GM13976 (cell line): Measurements from ENCODE around the gene TRAPPC1.

Experiments
- DNase-seq: peaks from one replicate; pipeline ENCODE4 v3.0.0; 2012; ENCODE audit warnings: low spot score
- CTCF ChIP-seq: IDR thresholded peaks from 2 replicates; pipeline ENCODE4 v1.5.1; 2012; ENCODE audit warnings: borderline replicate concordance, mild to moderate bottlenecking; ENCODE audit not compliant: insufficient read depth; ENCODE audit errors: extremely low read depth, missing control alignments, control extremely low read depth
- in situ Hi-C: fragments of 300-500 bp; cut with MboI; formaldehyde crosslinking; loops from one replicate; pipeline ENCODE4 v1.12.0; 2022; ENCODE audit warnings: low sequenced_read_pairs, mixed read lengths, inconsistent platforms; ENCODE audit not compliant: unreplicated experiment

Gene TRAPPC1

GRCh38 chr17:7886227-7887037, 45.3 kb downstream of the TRAPPC1 start:
- peak; percentile 54 for DNase-seq
- in situ Hi-C loops: no loop called here
- TF ChIP-seq CTCF: no peak

DNA sequence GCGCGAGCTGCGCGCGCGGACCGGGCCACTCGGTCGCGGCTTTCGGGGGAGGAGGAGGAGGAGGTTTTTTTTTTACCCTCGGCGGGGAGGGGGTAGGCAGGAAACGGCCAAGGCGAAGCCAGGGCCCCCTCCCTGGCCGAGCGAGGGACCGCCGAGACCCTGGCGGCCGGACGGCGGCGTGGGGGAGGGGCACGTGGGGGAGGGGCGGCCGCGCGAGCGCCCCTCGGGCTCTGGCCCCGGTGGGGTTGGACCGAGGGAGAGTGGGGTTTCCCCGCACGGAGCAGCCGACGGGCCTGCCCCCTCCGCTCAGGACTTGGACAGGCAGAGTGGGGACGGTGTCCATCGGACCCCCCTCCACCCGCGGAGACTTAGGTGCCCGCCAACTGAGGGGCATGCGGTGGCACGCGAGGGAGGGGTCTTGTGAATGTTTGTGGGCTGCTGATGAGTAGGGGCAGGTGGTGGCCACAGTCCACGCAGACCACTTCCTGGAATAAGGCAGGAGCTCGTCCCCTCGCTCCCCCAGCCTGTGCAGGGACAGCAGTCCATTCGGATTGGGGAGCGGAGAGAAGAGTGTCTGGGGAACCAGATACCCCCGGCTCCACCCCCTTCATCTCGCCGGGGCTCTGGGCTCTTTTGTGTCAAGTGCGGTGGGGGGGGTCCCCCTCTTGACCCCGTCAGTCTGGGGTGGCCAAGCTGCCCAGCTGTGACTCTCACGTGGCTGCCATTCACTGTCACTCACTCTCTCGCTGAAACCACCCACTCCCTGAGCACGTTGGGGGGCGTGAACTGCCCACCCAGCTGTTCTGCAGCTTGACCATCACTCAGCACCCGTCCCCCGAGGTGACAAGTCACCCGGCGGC, 46.1 kb downstream of the TRAPPC1 start:
- DNase-seq: peak; percentile 79
- in situ Hi-C loops: no loop called here
- peak; percentile 11 for TF ChIP-seq CTCF

- DNase-seq: peak; percentile 44
- in situ Hi-C loops: no loop called here
- no peak for TF ChIP-seq CTCF
These were observed 47.0 kb downstream of the TRAPPC1 start for GRCh38 chr17:7884581-7885366.

DNA sequence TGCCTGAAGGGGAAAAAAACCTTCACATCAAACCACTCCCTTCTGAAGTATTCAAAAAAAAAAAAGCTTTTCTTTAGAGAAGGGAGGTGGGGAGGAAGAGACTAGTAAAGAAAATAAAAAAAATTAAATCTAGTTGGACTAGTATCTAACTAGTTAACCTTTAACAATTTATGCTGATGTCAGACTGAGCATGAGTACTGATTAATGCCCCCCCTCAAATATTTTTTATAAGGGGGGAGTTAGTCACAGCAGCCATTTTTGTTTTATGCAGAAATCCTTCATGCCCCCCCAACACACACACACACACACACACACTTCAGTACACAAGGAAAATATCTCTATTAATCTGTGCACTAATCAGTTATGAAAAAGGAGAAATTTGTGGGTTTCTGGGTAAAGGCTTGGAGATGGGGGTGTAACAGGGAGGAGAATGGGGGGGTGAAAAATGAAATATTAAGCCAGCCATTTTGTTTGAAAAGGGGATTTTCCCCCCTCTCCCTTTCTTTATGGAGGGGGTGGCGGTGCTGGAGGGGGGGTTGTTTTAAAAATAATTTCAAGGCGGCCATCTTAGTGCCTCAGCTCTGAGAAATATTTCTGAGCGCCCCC, 47.9 kb downstream of the TRAPPC1 start:
- in situ Hi-C loops: no loop called here
- no peak for TF ChIP-seq CTCF
- peak; percentile 63 for DNase-seq

- no peak for TF ChIP-seq CTCF
- DNase-seq: no peak
- in situ Hi-C loops: no loop called here
These were observed 49.1 kb downstream of the TRAPPC1 start for GRCh38 chr17:7882629-7883028.

DNA sequence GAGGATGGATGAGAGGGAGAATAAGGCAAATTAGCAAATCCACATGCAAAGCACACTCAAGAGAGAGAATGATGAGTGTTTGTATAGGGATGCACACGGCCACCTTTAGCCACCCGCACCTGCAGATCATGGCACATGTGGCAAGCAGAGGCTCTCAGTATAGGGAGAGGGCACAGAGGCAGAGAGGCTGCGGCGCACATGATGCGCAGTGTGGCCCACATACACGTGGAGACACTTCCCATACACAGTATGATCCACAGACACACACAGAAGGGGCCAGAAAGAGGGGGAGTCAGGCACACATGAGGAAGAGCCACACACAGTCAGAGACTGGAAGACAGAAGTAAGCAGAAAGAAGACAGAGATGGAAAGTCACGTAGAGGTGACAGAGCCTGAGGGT, 49.7 kb downstream of the TRAPPC1 start:
- in situ Hi-C loops: no loop called here
- DNase-seq: no peak
- no peak for TF ChIP-seq CTCF
